Epithelial cell of proximal tubule (primary cell): ENCODE data around the gene PTTG1. TPM values are rescaled to one million over a fixed set of nuclear protein-coding genes. Genes with fewer than 3 reads are reported as not detected.

Source experiments
- DNase-seq: peaks from one replicate; pipeline ENCODE4 v3.0.0-alpha.2; 2011; ENCODE audit warnings: low read depth
- H3K4me3 ChIP-seq: 2 replicates; pipeline ENCODE4 v1.5.1; 2011; ENCODE audit warnings: low read depth, mild to moderate bottlenecking, low read length
- total RNA-seq: library from RNA; depleted of rRNA; stranded (reverse); fragments of >200 nt; gene quantifications from 2 replicates; pipeline ENCODE4 v1.2.3, GENCODE V29; 2015
- TF ChIP-seq, protein P1 (sequence below): conservative IDR thresholded peaks from 2 replicates; pipeline ENCODE4 v1.5.1; 2012; ENCODE audit warnings: low read depth, mild to moderate bottlenecking, low read length

PTTG1 gene
- 530 and 963 TPM in 2 replicates for total RNA-seq

DNA sequence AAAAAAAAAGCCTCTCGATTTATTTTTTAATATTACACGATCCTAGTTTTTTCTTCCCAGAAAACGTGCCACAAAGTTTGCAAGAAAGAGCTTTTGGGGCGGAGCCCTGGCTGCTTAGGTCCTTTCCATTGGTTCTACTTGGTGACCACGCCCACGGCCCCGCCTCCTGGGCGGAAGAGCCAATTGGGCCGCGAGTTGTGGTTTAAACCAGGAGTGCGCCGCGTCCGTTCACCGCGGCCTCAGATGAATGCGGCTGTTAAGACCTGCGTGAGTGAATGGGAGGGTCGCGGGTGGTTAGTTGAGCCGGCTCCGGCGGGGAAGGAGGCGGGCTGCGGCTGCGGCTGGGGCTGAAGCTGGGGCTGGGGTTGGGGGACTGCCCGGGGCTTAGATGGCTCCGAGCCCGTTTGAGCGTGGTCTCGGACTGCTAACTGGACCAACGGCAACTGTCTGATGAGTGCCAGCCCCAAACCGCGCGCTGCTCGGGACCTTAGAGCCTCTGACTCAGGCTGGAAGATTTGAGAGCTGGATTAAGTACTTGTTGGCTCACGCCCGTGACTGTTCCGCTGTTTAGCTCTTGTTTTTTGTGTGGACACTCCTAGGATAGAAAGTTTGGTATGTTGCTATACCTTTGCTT, at the start of gene PTTG1:
Gene PTTG1 (plus strand): TSS at position 231 of the 634 bp plus-strand sequence. CDS start 458 bp downstream, outside the sequence.
- no peak for DNase-seq
- H3K4me3 ChIP-seq = peak within 1 kb of the TSS; percentile 64
- TF ChIP-seq, protein P1, sequence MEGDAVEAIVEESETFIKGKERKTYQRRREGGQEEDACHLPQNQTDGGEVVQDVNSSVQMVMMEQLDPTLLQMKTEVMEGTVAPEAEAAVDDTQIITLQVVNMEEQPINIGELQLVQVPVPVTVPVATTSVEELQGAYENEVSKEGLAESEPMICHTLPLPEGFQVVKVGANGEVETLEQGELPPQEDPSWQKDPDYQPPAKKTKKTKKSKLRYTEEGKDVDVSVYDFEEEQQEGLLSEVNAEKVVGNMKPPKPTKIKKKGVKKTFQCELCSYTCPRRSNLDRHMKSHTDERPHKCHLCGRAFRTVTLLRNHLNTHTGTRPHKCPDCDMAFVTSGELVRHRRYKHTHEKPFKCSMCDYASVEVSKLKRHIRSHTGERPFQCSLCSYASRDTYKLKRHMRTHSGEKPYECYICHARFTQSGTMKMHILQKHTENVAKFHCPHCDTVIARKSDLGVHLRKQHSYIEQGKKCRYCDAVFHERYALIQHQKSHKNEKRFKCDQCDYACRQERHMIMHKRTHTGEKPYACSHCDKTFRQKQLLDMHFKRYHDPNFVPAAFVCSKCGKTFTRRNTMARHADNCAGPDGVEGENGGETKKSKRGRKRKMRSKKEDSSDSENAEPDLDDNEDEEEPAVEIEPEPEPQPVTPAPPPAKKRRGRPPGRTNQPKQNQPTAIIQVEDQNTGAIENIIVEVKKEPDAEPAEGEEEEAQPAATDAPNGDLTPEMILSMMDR = no peak

DNA sequence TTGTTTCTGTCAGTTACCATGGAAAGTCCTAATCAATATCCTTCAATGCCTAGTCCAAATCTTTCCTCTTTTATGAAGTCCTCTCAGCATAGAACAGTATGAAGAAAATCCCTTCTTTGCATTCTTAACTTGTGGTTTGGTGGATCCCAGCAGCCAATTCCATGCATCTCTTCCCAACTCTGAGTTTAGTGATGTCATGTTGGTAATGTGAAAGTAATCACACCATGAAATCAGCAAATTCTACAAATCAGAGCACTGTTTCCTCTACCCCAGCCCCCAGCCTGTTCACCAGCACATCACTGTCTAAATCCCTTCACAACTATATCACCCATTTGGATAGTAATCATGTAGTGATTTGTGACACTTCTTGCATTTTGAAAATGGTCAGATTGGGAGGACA, 46.5 kb upstream of the PTTG1 start:
- TF ChIP-seq, protein P1 = no peak
- H3K4me3 ChIP-seq = no peak overlapping the region
- no peak for DNase-seq

DNA sequence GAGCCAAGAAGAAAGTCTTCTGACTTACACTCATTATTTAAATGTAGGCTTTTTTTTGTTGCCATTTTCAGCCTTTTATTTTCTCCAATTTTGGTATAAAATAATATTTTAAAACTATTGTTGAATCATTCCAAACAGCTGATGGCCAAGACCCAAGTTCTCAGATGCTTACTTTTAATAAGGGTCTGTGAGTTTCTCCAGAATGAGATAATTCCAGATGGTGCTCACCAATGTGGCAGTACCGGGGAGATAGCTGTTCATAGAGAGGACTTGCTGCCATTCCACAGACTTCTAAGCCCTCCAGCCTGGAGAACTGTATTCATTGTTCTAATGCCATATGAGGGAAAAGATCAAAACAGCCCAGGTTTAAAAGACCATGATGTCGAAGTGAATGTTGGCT, 46.0 kb upstream of the PTTG1 start:
- TF ChIP-seq, protein P1 = no peak
- no peak overlapping the region for H3K4me3 ChIP-seq

DNA sequence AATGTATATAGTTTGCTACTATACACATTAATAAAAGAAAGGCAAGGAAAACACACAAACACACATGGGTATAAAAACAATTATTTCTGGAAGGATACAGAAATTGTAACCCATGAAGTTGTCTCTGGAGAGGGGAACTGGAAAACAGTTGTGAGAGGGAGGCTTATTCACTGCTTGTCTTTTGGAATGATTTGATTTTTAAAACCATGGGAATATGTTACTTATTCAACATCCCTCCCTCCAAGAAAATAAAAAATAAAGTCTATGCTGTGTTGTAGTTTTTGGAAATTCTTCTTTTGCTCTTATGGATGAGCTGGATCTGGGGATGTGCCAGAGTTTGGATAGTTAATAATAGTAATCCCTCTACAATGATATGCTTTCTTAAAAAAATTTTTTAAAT, 45.2 kb upstream of the PTTG1 start:
- TF ChIP-seq, protein P1 = no peak
- no peak for DNase-seq
- H3K4me3 ChIP-seq = no peak overlapping the region

More for the DNA sequence above, 46.0 kb upstream of the PTTG1 start:
- no peak for DNase-seq

DNA sequence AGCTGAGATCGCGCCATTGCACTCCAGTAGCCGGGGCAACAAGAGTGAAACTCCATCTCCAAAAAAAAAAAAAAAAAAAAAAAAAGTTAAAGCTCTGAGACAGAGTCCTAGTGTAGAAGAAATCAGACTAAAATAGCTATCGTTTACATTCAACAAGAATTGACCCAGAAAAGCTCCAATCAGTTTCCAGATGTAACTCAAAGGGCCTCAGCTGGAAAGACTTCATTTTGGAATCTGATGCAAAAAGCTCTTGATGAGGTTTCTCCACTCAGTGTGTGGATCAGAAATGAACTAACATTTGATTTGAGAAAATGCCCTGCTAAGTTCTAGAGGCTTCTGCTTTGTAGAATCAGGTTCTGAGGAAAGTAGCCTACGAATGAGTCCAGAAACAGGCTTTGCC, 44.0 kb upstream of the PTTG1 start:
- TF ChIP-seq, protein P1 = no peak
- H3K4me3 ChIP-seq = no peak overlapping the region
- no peak for DNase-seq

DNA sequence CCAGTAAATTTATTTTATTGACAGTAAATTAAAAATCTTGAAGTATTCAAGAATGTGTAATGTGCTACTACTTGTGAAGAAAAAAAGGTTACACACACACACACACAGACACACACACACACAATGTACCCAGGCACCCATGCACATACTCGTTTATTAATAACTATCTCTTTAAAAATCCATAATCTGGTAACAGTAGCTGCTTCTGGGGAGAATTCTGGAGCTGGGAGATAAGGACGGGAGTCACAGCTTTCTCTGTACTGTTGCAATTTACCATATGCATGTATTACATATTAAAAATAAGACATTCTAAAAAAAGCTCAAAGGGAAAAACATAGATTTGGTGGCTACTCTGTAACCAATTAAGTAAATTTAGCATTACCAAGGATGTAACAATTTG, 43.3 kb upstream of the PTTG1 start:
- DNase-seq = no peak

DNA sequence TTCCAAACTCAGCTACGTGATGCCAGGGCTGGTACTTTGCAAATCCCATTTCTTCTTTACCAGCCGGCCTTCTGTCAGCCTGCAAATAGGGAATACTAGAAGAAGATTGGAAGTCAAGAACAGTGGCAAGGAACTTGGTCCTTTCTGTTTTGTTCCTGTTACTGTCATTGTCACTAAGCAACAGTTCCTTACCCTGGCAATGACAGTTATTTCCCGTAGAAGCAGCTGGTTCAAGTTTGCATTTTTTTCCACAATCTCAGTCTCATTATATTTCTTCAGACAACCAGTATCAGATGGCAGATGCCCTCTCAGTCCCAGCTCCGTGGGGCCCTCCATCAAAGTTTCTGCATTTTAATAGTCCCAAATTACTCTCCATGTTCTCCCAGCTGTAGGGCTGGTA, 42.1 kb upstream of the PTTG1 start:
- H3K4me3 ChIP-seq = no peak overlapping the region
- DNase-seq = no peak
- TF ChIP-seq, protein P1 = no peak

More for the DNA sequence above, 43.3 kb upstream of the PTTG1 start:
- TF ChIP-seq, protein P1 = no peak
- no peak overlapping the region for H3K4me3 ChIP-seq
